Measurements from ENCODE around the gene IL4R. TPM values are rescaled to one million over a fixed set of nuclear protein-coding genes. Genes with fewer than 3 reads are reported as not detected.

IL4R gene
- total RNA-seq, 1 donor from 2014 or later: 9.6 TPM

GRCh38 chr16:27385398-27385797, 71.6 kb downstream of the IL4R start:
- H3K79me2 ChIP-seq (ENCODE audit: low read depth): no peaks in the 10 kb centered on the region
- no peaks in the 10 kb centered on the region for H3K36me3 ChIP-seq
- H4K20me1 ChIP-seq (ENCODE audit: low read depth): no peaks in the 10 kb centered on the region
- H2AFZ ChIP-seq (replicated peaks): no peak overlapping the region
- H3K27me3 Mint-ChIP-seq (ENCODE audit: insufficient read depth, low read depth): peaks cover 6% of the 10 kb centered on the region
- no peak overlapping the region for H3K9ac ChIP-seq
- no peak for TF ChIP-seq CTCF (IDR thresholded peaks at IDR 0.05)
- TF ChIP-seq EZH2phosphoT487 (IDR thresholded peaks at IDR 0.05): no peak
- TF ChIP-seq EZH2 (IDR thresholded peaks at IDR 0.05): no peak
- H3K27ac ChIP-seq: no peak overlapping the region
- no peaks in the 10 kb centered on the region for H3K4me1 ChIP-seq
- H3F3A ChIP-seq (ENCODE audit: low read depth): no peaks in the 10 kb centered on the region
- peaks cover 1% of the 10 kb centered on the region for H3K36me3 Mint-ChIP-seq
- DNase-seq (ENCODE audit: low spot score): no peak
- H3K9me3 ChIP-seq (ENCODE audit: low read depth): no peaks in the 10 kb centered on the region
- no peak overlapping the region for H3K4me3 ChIP-seq
- H3K4me1 Mint-ChIP-seq: no peaks in the 10 kb centered on the region
- H3K4me3 Mint-ChIP-seq: no peak overlapping the region
- no peak overlapping the region for H3K4me2 ChIP-seq
- no peak overlapping the region for H3K27ac Mint-ChIP-seq
- H3K9me3 Mint-ChIP-seq: peaks cover 9% of the 10 kb centered on the region
- H3K27me3 ChIP-seq: no peaks in the 10 kb centered on the region

- H3K36me3 ChIP-seq: no peaks in the 10 kb centered on the region
- no peaks in the 10 kb centered on the region for H3K4me1 ChIP-seq
- no peak for DNase-seq (ENCODE audit: low spot score)
- H3K4me3 ChIP-seq: no peak overlapping the region
- H3K9ac ChIP-seq: no peak overlapping the region
- no peak overlapping the region for H2AFZ ChIP-seq (replicated peaks)
- no peak overlapping the region for H3K4me3 Mint-ChIP-seq
- H3K79me2 ChIP-seq (ENCODE audit: low read depth): no peaks in the 10 kb centered on the region
- peaks cover 1% of the 10 kb centered on the region for H3K36me3 Mint-ChIP-seq
- H4K20me1 ChIP-seq (ENCODE audit: low read depth): no peaks in the 10 kb centered on the region
- TF ChIP-seq EZH2 (IDR thresholded peaks at IDR 0.05) (no peak), CTCF (IDR thresholded peaks at IDR 0.05) (no peak)
- peaks cover 11% of the 10 kb centered on the region for H3K9me3 Mint-ChIP-seq
- H3F3A ChIP-seq (ENCODE audit: low read depth): no peaks in the 10 kb centered on the region
- H3K27ac ChIP-seq: no peak overlapping the region
- no peak overlapping the region for H3K4me2 ChIP-seq
- peaks cover 6% of the 10 kb centered on the region for H3K27me3 Mint-ChIP-seq (ENCODE audit: insufficient read depth, low read depth)
- no peak overlapping the region for H3K27ac Mint-ChIP-seq
- H3K4me1 Mint-ChIP-seq: no peaks in the 10 kb centered on the region
- no peaks in the 10 kb centered on the region for H3K9me3 ChIP-seq (ENCODE audit: low read depth)
- H3K27me3 ChIP-seq: no peaks in the 10 kb centered on the region
Measured at GRCh38 chr16:27386674-27387073, 72.9 kb downstream of the IL4R start.

- Histone ChIP-seq H2AFZ (replicated peaks) (no peak overlapping the region), H3F3A (ENCODE audit: low read depth) (no peaks in the 10 kb centered on the region), H3K79me2 (ENCODE audit: low read depth) (no peaks in the 10 kb centered on the region), H3K9ac (no peak overlapping the region), H3K27ac (no peak overlapping the region), H3K4me3 (no peak overlapping the region), H4K20me1 (ENCODE audit: low read depth) (no peaks in the 10 kb centered on the region), H3K4me1 (no peaks in the 10 kb centered on the region), H3K27me3 (no peaks in the 10 kb centered on the region), H3K36me3 (no peaks in the 10 kb centered on the region), H3K4me2 (no peak overlapping the region), H3K9me3 (ENCODE audit: low read depth) (no peaks in the 10 kb centered on the region)
- Mint-ChIP-seq H3K27me3 (ENCODE audit: insufficient read depth, low read depth) (peaks cover 4% of the 10 kb centered on the region), H3K36me3 (no peaks in the 10 kb centered on the region), H3K9me3 (peaks cover 13% of the 10 kb centered on the region), H3K27ac (no peak overlapping the region), H3K4me3 (no peak overlapping the region), H3K4me1 (no peaks in the 10 kb centered on the region)
- DNase-seq (ENCODE audit: low spot score): no peak
- no peak for TF ChIP-seq EZH2phosphoT487 (IDR thresholded peaks at IDR 0.05)
- TF ChIP-seq EZH2 (IDR thresholded peaks at IDR 0.05): no peak
- TF ChIP-seq CTCF (IDR thresholded peaks at IDR 0.05): no peak
Measured at GRCh38 chr16:27387724-27388123, 74.0 kb downstream of the IL4R start.
